WI38 (cell line): ENCODE measurements around the gene IZUMO1.
"Not testable (repeated sequence)": the region's sequence is repeated elsewhere in the genome, so short reads cannot be mapped to it uniquely, and the experiment has no call there.

Source experiments
- H3K4me3 ChIP-seq: 2 replicates; pipeline ENCODE4 v1.5.1; 2011; ENCODE audit warnings: low read depth, mild to moderate bottlenecking, control low read depth, low read length
- TF ChIP-seq, protein P1 (sequence below): IDR thresholded peaks from 2 replicates; pipeline ENCODE4 v1.5.1; 2012; ENCODE audit warnings: low read depth, mild to moderate bottlenecking, control low read depth, low read length

Gene IZUMO1

DNA sequence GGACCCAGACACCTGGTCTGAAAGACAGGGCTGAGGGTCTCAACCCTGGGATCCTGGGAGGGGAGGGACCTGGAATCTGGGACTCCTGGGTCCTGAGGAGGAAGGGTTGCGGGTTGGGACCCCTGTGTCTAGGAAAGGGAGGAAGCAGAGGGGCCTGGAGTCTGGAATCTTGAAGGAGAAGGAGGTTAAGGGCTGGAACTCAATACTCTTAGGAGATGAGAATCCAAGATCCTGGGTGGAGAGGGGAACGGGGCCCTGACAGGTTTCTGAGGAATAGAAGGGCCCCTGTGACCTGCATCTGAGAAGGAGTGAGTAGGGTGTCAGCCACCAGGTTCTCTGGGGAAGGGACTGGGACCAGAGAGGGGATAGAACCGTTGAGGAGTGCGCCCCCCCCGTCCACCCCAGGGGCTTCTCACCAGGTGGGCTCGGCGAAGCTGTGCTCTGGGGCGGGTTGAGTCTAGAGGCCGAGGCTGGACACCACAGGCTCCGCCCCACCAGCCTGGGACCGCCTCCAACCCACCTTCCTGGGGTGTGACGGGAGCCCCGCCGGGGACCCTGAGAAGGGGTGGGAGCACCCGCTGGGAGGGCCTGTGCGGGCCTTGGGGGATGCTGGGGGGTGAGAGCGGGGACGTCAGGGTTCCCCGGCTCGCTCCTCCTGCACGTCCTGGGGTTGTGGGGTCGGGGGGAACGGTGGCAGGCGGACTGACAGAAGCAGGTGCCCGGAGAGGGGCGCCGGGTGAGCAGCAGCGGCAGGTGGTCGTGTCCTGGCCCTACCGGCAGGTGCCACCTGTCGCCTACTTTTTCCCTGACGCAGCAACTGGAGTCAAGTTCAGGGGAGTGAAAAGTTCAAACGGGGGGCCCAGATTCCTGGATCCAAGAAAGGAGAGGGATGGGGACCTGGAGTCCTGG, 27.2 kb downstream of the IZUMO1 start, which contains the start of gene MAMSTR:
MAMSTR (minus strand) TSS at position 463 of the 909 bp plus-strand sequence. CDS start 694 bp downstream, outside the sequence.
- peak within 1 kb of the TSS; percentile 70 for H3K4me3 ChIP-seq
- TF ChIP-seq, protein P1, sequence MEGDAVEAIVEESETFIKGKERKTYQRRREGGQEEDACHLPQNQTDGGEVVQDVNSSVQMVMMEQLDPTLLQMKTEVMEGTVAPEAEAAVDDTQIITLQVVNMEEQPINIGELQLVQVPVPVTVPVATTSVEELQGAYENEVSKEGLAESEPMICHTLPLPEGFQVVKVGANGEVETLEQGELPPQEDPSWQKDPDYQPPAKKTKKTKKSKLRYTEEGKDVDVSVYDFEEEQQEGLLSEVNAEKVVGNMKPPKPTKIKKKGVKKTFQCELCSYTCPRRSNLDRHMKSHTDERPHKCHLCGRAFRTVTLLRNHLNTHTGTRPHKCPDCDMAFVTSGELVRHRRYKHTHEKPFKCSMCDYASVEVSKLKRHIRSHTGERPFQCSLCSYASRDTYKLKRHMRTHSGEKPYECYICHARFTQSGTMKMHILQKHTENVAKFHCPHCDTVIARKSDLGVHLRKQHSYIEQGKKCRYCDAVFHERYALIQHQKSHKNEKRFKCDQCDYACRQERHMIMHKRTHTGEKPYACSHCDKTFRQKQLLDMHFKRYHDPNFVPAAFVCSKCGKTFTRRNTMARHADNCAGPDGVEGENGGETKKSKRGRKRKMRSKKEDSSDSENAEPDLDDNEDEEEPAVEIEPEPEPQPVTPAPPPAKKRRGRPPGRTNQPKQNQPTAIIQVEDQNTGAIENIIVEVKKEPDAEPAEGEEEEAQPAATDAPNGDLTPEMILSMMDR = no peak

DNA sequence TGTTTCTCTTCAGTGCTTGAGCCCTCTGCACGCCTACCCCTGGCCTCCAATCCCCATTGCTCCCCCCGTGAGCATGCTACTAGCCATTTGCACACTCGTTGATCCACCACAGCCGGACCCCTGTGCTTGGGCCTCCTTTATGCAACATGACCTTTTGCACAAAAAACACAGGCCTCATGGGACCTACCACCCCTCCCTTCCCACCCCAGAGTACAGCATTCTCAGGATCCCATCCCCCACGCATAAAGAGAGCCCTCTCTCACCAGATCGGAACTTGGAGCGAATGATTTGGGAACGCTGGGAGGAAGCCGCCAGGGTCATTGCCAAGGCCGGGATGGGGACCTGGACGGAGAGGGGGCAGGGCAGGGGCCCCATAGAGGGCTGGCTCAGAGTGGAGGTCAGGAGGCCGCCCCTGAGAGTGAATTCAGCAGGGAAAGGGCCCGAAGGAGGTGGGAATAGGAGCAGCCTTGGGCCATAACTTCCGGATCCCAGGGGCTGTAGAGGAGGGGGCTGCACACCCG, 27.9 kb downstream of the IZUMO1 start:
- TF ChIP-seq, protein P1 = no peak
- H3K4me3 ChIP-seq = no peak overlapping the region

DNA sequence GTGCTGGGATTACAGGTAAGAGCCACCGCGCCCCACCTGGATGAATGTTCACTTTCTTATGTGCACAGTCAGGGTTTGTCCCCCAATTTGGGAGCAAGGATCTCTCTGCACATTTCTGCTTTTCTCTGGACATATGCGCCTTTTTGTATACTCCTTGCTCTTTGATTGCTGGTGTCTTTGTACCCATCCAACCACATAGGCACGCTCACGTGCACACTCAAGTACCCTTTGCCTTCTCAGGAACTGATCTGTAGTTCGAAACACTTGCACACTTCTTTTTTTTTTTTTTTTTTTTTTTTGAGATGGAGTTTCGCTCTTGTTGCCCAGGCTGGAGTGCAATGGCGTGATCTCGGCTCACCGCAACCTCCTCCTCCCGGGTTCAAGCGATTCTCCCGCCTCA, 28.6 kb downstream of the IZUMO1 start:
- not testable (repeated sequence) for H3K4me3 ChIP-seq

DNA sequence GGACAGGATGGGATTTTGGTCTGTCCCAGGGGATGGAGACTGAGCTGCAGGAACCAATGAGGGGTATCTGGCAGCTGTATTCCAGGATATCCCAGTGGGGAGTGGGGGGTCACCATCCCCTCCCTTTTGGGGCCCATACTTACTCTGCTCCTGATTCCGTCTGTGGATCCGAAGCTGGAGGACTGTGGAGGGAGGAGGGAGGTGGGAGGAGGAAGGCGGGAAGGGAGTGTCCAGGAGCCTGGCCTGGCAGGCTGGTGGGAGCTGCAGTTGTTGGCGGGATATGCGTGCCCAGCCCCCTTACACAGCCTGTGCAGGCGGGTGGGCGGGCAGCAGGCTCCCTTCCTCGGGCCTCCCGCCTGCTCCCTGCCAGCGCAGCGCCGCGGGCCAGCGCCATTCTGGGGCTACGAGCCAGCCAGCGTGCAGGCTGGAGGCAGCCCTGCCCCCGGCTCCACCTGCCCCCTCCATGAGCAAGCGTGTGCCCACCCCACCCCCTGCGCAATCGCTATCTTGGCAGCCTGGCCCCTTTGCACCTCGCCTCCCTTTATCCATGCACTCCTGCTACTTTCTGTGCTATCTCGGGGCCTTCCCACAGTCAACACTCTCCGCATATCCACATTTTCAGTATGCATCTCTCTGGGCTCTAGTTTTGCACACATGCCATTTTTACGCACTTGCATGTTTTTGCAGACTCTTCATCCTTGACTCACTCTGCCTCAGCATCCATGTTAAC, 30.0 kb downstream of the IZUMO1 start:
- H3K4me3 ChIP-seq = peak overlapping the region; percentile 29
- TF ChIP-seq, protein P1 = no peak

DNA sequence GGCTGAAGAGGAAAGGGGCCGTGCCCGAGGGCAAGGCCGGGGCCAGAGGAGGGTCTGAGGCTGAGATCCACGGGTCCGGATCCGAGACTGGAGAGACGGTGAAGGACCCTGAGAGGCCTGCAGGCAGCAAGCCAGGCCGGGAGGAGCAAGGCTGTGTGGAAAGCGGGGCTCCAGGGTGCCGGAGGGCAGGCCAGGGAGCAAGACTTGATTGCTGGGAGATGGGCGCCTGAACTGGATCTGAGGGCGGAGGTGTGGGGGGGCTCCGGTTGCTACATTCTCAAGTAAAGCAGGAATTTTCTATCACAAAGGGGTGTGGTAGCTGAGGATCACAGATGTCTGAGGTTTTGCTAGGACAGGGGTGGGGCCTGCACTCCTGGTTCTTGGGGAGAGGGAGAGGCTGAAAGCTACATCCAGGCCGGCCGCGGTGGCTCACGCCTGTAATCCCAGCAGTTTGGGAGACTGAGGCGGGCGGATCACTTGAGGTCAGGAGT, 31.0 kb downstream of the IZUMO1 start:
- no peak overlapping the region for H3K4me3 ChIP-seq
- TF ChIP-seq, protein P1 = no peak

DNA sequence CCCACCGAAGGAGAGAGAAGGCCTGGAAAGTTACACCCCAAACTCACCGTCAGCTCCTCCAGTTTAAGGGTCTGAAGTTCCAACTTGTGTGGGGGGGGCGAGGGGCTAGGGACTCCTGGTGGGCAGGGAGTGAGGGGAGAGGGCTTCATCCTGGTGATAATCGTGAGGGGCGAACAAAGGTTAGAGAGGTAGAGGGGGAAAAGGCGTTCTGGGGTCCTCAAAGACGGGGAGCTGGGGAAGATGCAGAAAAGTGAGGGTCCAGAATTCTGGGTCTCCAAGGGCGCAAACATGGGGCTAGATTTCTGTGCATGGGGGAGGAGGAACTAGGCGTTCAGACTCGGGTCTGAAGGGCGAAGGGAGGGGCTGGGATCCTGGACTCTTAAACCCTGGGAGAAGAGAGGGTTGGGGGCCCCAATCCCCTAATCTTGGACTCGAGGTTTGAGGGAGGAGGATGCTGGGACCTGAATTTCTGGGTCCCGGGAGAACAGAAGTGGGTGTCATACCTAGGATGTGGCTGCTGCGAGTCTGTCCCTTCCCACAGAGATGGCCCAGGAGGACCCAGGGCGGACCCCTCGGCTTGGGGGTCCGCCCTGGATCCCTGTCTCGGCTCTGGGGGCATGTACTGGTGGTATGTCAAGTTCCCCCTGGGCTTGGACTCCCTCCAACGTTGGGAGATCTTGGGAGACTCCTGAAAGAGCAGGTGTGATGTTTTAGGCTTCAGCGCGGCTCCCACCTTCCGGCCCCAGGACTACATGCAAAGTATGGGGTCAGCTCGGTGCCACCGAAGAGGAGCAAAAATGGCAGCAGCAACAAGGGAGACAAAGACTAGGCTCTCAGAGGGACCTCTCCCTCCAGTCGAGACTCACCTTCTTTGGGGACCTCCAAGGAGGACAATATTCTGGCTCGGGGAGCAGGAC, 31.7 kb downstream of the IZUMO1 start:
- TF ChIP-seq, protein P1 = no peak
- H3K4me3 ChIP-seq = peak overlapping the region; percentile 64
